Ectodermal cell (in vitro differentiated cells): ENCODE measurements around the gene BMAL2.

Source experiments
- H3K27ac ChIP-seq: 2 replicates; pipeline ENCODE4 v1.7.0; 2013; ENCODE audit warnings: mild to moderate bottlenecking, low read depth, low read length; ENCODE audit not compliant: insufficient read depth, poor library complexity, severe bottlenecking
- H3K27me3 ChIP-seq: 2 replicates; pipeline ENCODE4 v1.7.0; 2013; ENCODE audit warnings: mild to moderate bottlenecking, low read length; ENCODE audit not compliant: insufficient read depth, control insufficient read depth, poor library complexity, severe bottlenecking
- H3K36me3 ChIP-seq: one replicate; pipeline ENCODE4 v1.7.0; 2013; ENCODE audit warnings: low read length; ENCODE audit not compliant: control insufficient read depth, insufficient read depth
- H3K4me1 ChIP-seq: one replicate; pipeline ENCODE4 v1.7.0; 2013; ENCODE audit warnings: low read length; ENCODE audit not compliant: control insufficient read depth, insufficient read depth
- H3K4me3 ChIP-seq: 2 replicates; pipeline ENCODE4 v1.7.0; 2013; ENCODE audit warnings: low read depth, low read length, control low read depth; ENCODE audit not compliant: insufficient read depth
- H3K9me3 ChIP-seq: 2 replicates; pipeline ENCODE4 v1.7.0; 2013; ENCODE audit warnings: mild to moderate bottlenecking, low read length, moderate library complexity; ENCODE audit not compliant: control insufficient read depth
- WGBS, 2 experiments: methylation state at CpG; one replicate each; pipeline ENCODE4 v1.1.7; 2013; ENCODE audit warnings: missing lambda C conversion rate in 2 of 2; 5-methylcytosine and 5-hydroxymethylcytosine counted together

BMAL2 gene

GRCh38 chr12:27355486-27355885 lies 22.9 kb downstream of the BMAL2 start:
- 78 to 89% methylated on average over 2 of the region's 2 CpGs for WGBS, 2 experiments
- no peaks in the 10 kb centered on the region for H3K27me3 ChIP-seq
- no peak overlapping the region for H3K4me3 ChIP-seq
- H3K4me1 ChIP-seq = no peaks in the 10 kb centered on the region
- H3K27ac ChIP-seq = no peak overlapping the region
- no peaks in the 10 kb centered on the region for H3K36me3 ChIP-seq
- no peaks in the 10 kb centered on the region for H3K9me3 ChIP-seq

- Histone ChIP-seq H3K4me3 (no peak overlapping the region), H3K27ac (no peak overlapping the region), H3K36me3 (no peaks in the 10 kb centered on the region), H3K27me3 (no peaks in the 10 kb centered on the region), H3K9me3 (no peaks in the 10 kb centered on the region), H3K4me1 (no peaks in the 10 kb centered on the region)
- WGBS, 2 experiments = 97 to 100% methylated on average over 1 of the region's 1 CpG
These were observed 23.3 kb downstream of the BMAL2 start for GRCh38 chr12:27355979-27356378.

GRCh38 chr12:27359578-27360340 lies 27.1 kb downstream of the BMAL2 start:
- Histone ChIP-seq H3K9me3 (no peaks in the 10 kb centered on the region), H3K27ac (no peak overlapping the region), H3K4me1 (no peaks in the 10 kb centered on the region), H3K4me3 (no peak overlapping the region), H3K27me3 (no peaks in the 10 kb centered on the region), H3K36me3 (no peaks in the 10 kb centered on the region)
- 74 to 77% methylated on average over 3 of the region's 3 CpGs for WGBS, 2 experiments

GRCh38 chr12:27361372-27361771 lies 28.7 kb downstream of the BMAL2 start:
- Histone ChIP-seq H3K9me3 (no peaks in the 10 kb centered on the region), H3K36me3 (no peaks in the 10 kb centered on the region), H3K27me3 (no peaks in the 10 kb centered on the region), H3K4me3 (no peak overlapping the region), H3K27ac (no peak overlapping the region), H3K4me1 (no peaks in the 10 kb centered on the region)
- WGBS, 2 experiments = 100% methylated on average over 2 of the region's 2 CpGs; no CpG with 5 or more reads in 1 of the 2 experiments

GRCh38 chr12:27366621-27367020 lies 34.0 kb downstream of the BMAL2 start:
- Histone ChIP-seq H3K4me3 (no peak overlapping the region), H3K27me3 (no peaks in the 10 kb centered on the region), H3K27ac (no peak overlapping the region), H3K4me1 (no peaks in the 10 kb centered on the region), H3K36me3 (no peaks in the 10 kb centered on the region), H3K9me3 (no peaks in the 10 kb centered on the region)
- WGBS, 2 experiments = 100% methylated on average over 2 to 3 of the region's 3 CpGs

GRCh38 chr12:27367078-27367477 lies 34.4 kb downstream of the BMAL2 start:
- no peak overlapping the region for H3K4me3 ChIP-seq
- no peaks in the 10 kb centered on the region for H3K36me3 ChIP-seq
- no peaks in the 10 kb centered on the region for H3K9me3 ChIP-seq
- no peaks in the 10 kb centered on the region for H3K27me3 ChIP-seq
- H3K27ac ChIP-seq = no peak overlapping the region
- WGBS, 2 experiments = 89 to 92% methylated on average over 5 of the region's 6 CpGs
- no peaks in the 10 kb centered on the region for H3K4me1 ChIP-seq

GRCh38 chr12:27382171-27382795 lies 49.6 kb downstream of the BMAL2 start:
- no peaks in the 10 kb centered on the region for H3K4me1 ChIP-seq
- H3K9me3 ChIP-seq = no peaks in the 10 kb centered on the region
- WGBS, 2 experiments = 92 to 93% methylated on average over 9 of the region's 9 CpGs
- H3K27ac ChIP-seq = no peak overlapping the region
- H3K36me3 ChIP-seq = no peaks in the 10 kb centered on the region
- no peaks in the 10 kb centered on the region for H3K27me3 ChIP-seq
- H3K4me3 ChIP-seq = no peak overlapping the region
